Stimulated activated CD4-positive, alpha-beta T cell treated with anti-CD3 and anti-CD28 coated beads, Interleukin-15, amount 100 ng/mL, for 48 hours (primary cell): ENCODE data around the gene AGMO.
"Not testable (repeated sequence)": the region's sequence is repeated elsewhere in the genome, so short reads cannot be mapped to it uniquely, and the experiment has no call there.

ENCODE experiments used
- DNase-seq, 2 donors: peaks; one replicate each; pipeline ENCODE4 v3.0.0-alpha.2; 2020; ENCODE audit warnings: low read depth in 2 of 2

AGMO gene

GRCh38 chr7:15326044-15326644 is 235.7 kb downstream of the AGMO start:
- DNase-seq = no peak

GRCh38 chr7:15323550-15323949 is 238.3 kb downstream of the AGMO start:
- no peak for DNase-seq

- DNase-seq = no peak
These were observed 244.6 kb downstream of the AGMO start for GRCh38 chr7:15317215-15317614.

GRCh38 chr7:15315678-15316077 is 246.1 kb downstream of the AGMO start:
- no peak for DNase-seq

GRCh38 chr7:15314922-15315321 is 246.9 kb downstream of the AGMO start:
- DNase-seq = no peak

GRCh38 chr7:15313361-15313760 is 248.5 kb downstream of the AGMO start:
- no peak for DNase-seq

- DNase-seq = no peak
These were observed 251.9 kb downstream of the AGMO start for GRCh38 chr7:15309872-15310271.

GRCh38 chr7:15308821-15309220 is 253.0 kb downstream of the AGMO start:
- no peak for DNase-seq

- no peak for DNase-seq
These were observed 255.5 kb downstream of the AGMO start for GRCh38 chr7:15306296-15306695.

- no peak for DNase-seq
These were observed 256.7 kb downstream of the AGMO start for GRCh38 chr7:15305002-15305600.

- no peak for DNase-seq
These were observed 258.5 kb downstream of the AGMO start for GRCh38 chr7:15303357-15303756.

- not testable (repeated sequence) for DNase-seq
These were observed 260.8 kb downstream of the AGMO start for GRCh38 chr7:15300986-15301385.

- no peak for DNase-seq
These were observed 269.7 kb downstream of the AGMO start for GRCh38 chr7:15292138-15292537.

GRCh38 chr7:15291699-15292098 is 270.1 kb downstream of the AGMO start:
- DNase-seq = no peak

- DNase-seq = no peak
These were observed 273.1 kb downstream of the AGMO start for GRCh38 chr7:15288741-15289140.

GRCh38 chr7:15284396-15284795 is 277.4 kb downstream of the AGMO start:
- DNase-seq = no peak

GRCh38 chr7:15280078-15280733 is 281.6 kb downstream of the AGMO start:
- DNase-seq = no peak

- no peak for DNase-seq
These were observed 282.2 kb downstream of the AGMO start for GRCh38 chr7:15279640-15280039.

GRCh38 chr7:15257689-15258088 is 304.1 kb downstream of the AGMO start:
- no peak for DNase-seq

GRCh38 chr7:15252181-15252580 is 309.6 kb downstream of the AGMO start:
- no peak for DNase-seq

GRCh38 chr7:15248514-15248913 is 313.3 kb downstream of the AGMO start:
- no peak for DNase-seq

GRCh38 chr7:15245831-15246230 is 316.0 kb downstream of the AGMO start:
- DNase-seq = no peak

GRCh38 chr7:15239801-15240200 is 322.0 kb downstream of the AGMO start:
- no peak for DNase-seq
